B cell (primary cell): ENCODE data around the gene SAMD4A.

ENCODE experiments used
- EZH2 ChIP-seq: IDR thresholded peaks from 2 replicates; pipeline ENCODE4 v1.6.1; 2012; ENCODE audit warnings: borderline replicate concordance, low read depth, mild to moderate bottlenecking, moderate library complexity, low read length; ENCODE audit not compliant: insufficient read depth, poor library complexity, severe bottlenecking
- TF ChIP-seq, protein P1 (sequence below): fragments of 200-600 bp; IDR thresholded peaks from one replicate; pipeline ENCODE4 v1.8.0; 2022; ENCODE audit warnings: antibody characterized with exemption, mild to moderate bottlenecking

DNA sequence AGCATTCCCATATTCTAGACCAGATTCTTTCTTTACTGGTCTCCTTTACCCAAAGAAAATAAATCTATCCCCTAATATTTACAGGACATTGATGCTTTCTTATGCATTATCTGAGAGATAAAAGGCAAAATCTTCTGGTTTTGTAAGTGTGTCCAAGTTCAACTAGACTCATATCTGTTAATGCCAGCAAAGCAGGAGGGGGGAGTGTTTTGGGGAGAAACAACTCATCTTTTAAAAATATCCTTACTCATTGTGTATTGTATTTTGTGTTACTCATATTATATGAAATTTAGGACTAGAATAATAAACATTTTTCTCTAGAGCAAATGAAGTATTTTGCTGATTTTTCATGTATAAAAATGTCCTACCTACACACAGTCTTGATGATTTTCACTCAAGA, 54.8 kb downstream of the SAMD4A start:
- TF ChIP-seq, protein P1, sequence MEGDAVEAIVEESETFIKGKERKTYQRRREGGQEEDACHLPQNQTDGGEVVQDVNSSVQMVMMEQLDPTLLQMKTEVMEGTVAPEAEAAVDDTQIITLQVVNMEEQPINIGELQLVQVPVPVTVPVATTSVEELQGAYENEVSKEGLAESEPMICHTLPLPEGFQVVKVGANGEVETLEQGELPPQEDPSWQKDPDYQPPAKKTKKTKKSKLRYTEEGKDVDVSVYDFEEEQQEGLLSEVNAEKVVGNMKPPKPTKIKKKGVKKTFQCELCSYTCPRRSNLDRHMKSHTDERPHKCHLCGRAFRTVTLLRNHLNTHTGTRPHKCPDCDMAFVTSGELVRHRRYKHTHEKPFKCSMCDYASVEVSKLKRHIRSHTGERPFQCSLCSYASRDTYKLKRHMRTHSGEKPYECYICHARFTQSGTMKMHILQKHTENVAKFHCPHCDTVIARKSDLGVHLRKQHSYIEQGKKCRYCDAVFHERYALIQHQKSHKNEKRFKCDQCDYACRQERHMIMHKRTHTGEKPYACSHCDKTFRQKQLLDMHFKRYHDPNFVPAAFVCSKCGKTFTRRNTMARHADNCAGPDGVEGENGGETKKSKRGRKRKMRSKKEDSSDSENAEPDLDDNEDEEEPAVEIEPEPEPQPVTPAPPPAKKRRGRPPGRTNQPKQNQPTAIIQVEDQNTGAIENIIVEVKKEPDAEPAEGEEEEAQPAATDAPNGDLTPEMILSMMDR, result no peak
- no peak for TF ChIP-seq EZH2
